ENCODE measurements around the gene IMMP2L. TPM values are rescaled to one million over a fixed set of nuclear protein-coding genes. Genes with fewer than 3 reads are reported as not detected.

Gene IMMP2L
- total RNA-seq, 1 donor = 19.9 TPM

DNA sequence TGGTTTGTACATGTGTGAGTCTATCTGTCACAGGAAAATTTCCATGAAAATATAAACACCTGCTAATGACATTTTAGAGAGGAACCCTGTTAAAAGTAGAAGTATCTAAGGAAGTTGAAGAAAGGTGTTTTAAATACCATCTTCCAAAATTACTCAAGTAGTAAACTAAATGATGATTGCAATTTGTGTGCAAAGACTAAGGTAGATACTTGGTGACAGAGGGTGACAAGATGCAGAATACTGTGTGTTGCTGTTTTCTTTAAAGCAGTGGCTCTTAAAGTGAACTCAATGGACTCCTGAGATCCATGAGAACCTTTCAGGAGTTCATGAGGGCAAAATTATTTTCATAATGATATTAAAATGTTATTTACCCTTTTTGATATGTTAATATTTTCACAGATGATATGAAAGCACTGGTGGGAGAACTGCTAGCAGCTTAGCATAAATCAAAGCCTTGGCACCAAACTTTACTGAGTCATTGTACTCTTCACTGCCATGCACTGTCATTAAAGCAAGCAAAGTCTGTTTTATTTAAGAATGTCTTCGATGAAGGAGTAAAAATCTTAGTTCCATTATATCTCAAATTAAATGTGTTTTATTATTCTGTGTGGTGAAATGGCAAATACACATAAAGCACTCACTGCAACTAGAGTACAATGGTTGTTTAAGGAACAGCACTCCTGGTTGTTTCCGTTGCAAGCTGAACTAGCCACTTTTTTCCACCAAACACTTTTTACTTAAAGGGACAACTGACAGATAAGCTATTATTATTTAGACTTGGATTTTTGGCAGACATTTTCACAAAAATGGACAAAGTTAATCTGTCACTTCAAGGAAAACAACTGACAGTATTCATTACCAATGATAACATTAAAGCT lies 337.7 kb downstream of the IMMP2L start:
- H3K36me3 ChIP-seq (ENCODE audit: insufficient read depth, low read length) = no peaks in the 10 kb centered on the region
- no peak overlapping the region for H3K4me3 ChIP-seq (ENCODE audit: insufficient read depth, low read length)
- no peak overlapping the region for H2AFZ ChIP-seq (ENCODE audit: low read length)
- H3K4me1 ChIP-seq (ENCODE audit: insufficient read depth, low read length) = peaks cover 6% of the 10 kb centered on the region
- no peaks in the 10 kb centered on the region for H4K20me1 ChIP-seq (ENCODE audit: insufficient read depth, low read length)
- H3K27me3 ChIP-seq (ENCODE audit: insufficient read depth, low read length) = no peaks in the 10 kb centered on the region
- H3K9me3 ChIP-seq (ENCODE audit: low read depth, low read length) = no peaks in the 10 kb centered on the region
- TF ChIP-seq, protein P1, sequence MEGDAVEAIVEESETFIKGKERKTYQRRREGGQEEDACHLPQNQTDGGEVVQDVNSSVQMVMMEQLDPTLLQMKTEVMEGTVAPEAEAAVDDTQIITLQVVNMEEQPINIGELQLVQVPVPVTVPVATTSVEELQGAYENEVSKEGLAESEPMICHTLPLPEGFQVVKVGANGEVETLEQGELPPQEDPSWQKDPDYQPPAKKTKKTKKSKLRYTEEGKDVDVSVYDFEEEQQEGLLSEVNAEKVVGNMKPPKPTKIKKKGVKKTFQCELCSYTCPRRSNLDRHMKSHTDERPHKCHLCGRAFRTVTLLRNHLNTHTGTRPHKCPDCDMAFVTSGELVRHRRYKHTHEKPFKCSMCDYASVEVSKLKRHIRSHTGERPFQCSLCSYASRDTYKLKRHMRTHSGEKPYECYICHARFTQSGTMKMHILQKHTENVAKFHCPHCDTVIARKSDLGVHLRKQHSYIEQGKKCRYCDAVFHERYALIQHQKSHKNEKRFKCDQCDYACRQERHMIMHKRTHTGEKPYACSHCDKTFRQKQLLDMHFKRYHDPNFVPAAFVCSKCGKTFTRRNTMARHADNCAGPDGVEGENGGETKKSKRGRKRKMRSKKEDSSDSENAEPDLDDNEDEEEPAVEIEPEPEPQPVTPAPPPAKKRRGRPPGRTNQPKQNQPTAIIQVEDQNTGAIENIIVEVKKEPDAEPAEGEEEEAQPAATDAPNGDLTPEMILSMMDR (IDR thresholded peaks at IDR 0.05; ENCODE audit: extremely low read depth, low read depth, low read length) = no peak
- H3K4me2 ChIP-seq (ENCODE audit: insufficient read depth, low read length) = no peak overlapping the region
- no peaks in the 10 kb centered on the region for H3K79me2 ChIP-seq (ENCODE audit: insufficient read depth, low read length)
- no peak for DNase-seq (ENCODE audit: insufficient read length, low spot score, missing footprints)
- H3K27ac ChIP-seq (ENCODE audit: low read depth, low read length) = no peak overlapping the region

DNA sequence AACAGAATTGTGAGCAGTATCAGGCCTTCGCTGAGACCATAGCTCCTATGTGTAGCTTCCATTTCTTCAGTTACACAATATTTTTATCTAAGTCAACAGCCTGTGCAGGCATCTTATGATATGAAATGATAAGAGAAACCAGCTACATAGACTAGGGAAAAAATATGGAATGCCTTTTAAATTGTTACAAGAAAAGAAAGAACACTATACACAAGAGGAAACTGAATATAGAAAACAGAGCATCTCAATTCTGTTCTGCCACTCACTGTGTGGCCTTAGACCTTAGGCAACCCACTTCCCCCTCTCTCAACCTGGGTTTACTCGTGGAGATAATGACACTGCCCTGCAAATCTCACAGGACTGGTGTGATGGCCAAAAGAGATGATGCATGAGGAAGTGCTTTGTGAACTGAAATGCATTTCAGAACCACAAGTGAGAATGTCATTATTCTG lies 338.5 kb downstream of the IMMP2L start:
- Histone ChIP-seq H3K4me3 (ENCODE audit: insufficient read depth, low read length) (no peak overlapping the region), H3K36me3 (ENCODE audit: insufficient read depth, low read length) (no peaks in the 10 kb centered on the region), H3K79me2 (ENCODE audit: insufficient read depth, low read length) (no peaks in the 10 kb centered on the region), H3K27ac (ENCODE audit: low read depth, low read length) (no peak overlapping the region), H4K20me1 (ENCODE audit: insufficient read depth, low read length) (no peaks in the 10 kb centered on the region), H3K4me1 (ENCODE audit: insufficient read depth, low read length) (peaks cover 6% of the 10 kb centered on the region), H3K9me3 (ENCODE audit: low read depth, low read length) (no peaks in the 10 kb centered on the region), H2AFZ (ENCODE audit: low read length) (no peak overlapping the region), H3K27me3 (ENCODE audit: insufficient read depth, low read length) (no peaks in the 10 kb centered on the region), H3K4me2 (ENCODE audit: insufficient read depth, low read length) (no peak overlapping the region)
- TF ChIP-seq, protein P1 (IDR thresholded peaks at IDR 0.05; ENCODE audit: extremely low read depth, low read depth, low read length) = no peak
- no peak for DNase-seq (ENCODE audit: insufficient read length, low spot score, missing footprints)

DNA sequence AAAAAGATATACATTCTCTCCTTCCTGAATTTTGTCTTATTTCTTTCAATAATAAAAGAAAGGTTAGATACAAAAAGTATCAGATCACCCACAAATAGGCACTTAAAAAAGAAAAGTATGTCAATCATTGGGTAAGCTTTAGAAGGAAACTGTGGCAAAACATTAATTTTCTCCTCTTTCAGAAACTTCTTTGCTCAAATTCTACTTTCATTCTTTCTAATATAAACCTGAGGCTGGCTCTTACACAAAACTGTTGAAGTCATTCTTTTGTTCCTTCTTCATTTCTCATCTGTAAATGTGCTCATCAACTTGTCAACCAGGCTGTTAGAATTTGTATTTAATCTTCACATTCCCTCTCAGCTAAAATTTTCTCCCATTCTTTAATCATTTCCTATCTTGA lies 346.7 kb downstream of the IMMP2L start:
- H3K79me2 ChIP-seq (ENCODE audit: insufficient read depth, low read length) = no peaks in the 10 kb centered on the region
- H3K27me3 ChIP-seq (ENCODE audit: insufficient read depth, low read length) = no peaks in the 10 kb centered on the region
- no peak for DNase-seq (ENCODE audit: insufficient read length, low spot score, missing footprints)
- no peaks in the 10 kb centered on the region for H4K20me1 ChIP-seq (ENCODE audit: insufficient read depth, low read length)
- TF ChIP-seq, protein P1 (IDR thresholded peaks at IDR 0.05; ENCODE audit: extremely low read depth, low read depth, low read length) = no peak
- H3K4me2 ChIP-seq (ENCODE audit: insufficient read depth, low read length) = no peak overlapping the region
- no peaks in the 10 kb centered on the region for H3K36me3 ChIP-seq (ENCODE audit: insufficient read depth, low read length)
- H3K9me3 ChIP-seq (ENCODE audit: low read depth, low read length) = no peaks in the 10 kb centered on the region
- H2AFZ ChIP-seq (ENCODE audit: low read length) = no peak overlapping the region
- no peak overlapping the region for H3K4me3 ChIP-seq (ENCODE audit: insufficient read depth, low read length)
- H3K27ac ChIP-seq (ENCODE audit: low read depth, low read length) = no peak overlapping the region
- H3K4me1 ChIP-seq (ENCODE audit: insufficient read depth, low read length) = peaks cover 10% of the 10 kb centered on the region

DNA sequence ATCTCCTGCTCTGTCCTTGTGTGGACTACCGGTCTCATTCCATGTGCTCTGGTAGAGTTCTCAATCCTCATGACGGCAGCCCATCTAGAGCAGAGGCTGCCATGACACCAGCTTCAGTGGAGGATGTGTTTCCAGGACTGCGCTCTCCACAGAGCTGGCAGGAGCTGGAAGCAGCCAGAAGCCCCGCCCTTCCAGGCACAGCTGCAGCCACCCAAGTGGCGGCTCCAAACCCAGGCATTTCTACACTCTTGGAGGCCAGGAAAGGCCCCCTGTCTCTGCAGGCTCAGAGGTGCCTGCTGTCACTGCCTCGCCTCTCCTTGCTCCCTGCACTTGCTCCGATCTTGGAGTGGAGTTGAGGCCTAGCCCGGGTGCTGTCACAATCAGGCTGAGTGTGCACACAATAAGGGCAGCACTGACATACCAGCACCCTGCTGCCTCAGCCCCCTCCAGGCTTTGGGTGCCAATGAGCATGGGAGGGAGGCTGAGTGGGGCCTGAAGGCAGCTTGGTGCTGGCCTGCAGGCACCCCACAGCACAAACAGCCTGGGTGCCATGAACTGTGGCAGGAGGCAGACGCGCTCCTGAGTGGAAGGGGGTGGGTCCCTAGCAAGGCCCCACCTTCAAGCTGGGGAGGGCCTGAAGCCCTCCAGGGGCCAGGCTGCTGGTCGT lies 349.3 kb downstream of the IMMP2L start:
- no peaks in the 10 kb centered on the region for H3K9me3 ChIP-seq (ENCODE audit: low read depth, low read length)
- H4K20me1 ChIP-seq (ENCODE audit: insufficient read depth, low read length) = no peaks in the 10 kb centered on the region
- no peaks in the 10 kb centered on the region for H3K79me2 ChIP-seq (ENCODE audit: insufficient read depth, low read length)
- no peak for DNase-seq (ENCODE audit: insufficient read length, low spot score, missing footprints)
- H3K4me2 ChIP-seq (ENCODE audit: insufficient read depth, low read length) = no peak overlapping the region
- TF ChIP-seq, protein P1 (IDR thresholded peaks at IDR 0.05; ENCODE audit: extremely low read depth, low read depth, low read length) = no peak
- H3K27ac ChIP-seq (ENCODE audit: low read depth, low read length) = no peak overlapping the region
- H3K27me3 ChIP-seq (ENCODE audit: insufficient read depth, low read length) = no peaks in the 10 kb centered on the region
- peaks cover 13% of the 10 kb centered on the region for H3K4me1 ChIP-seq (ENCODE audit: insufficient read depth, low read length)
- H3K4me3 ChIP-seq (ENCODE audit: insufficient read depth, low read length) = no peak overlapping the region
- H2AFZ ChIP-seq (ENCODE audit: low read length) = no peak overlapping the region
- no peaks in the 10 kb centered on the region for H3K36me3 ChIP-seq (ENCODE audit: insufficient read depth, low read length)

All from osteoblast (primary cell).